CD4-positive, alpha-beta T cell treated with Interleukin-2 at 100 ng/mL for 4 hours (primary cell): Measurements from ENCODE around the gene ACAA1.

ENCODE experiments used
- DNase-seq: peaks from one replicate; pipeline ENCODE4 v3.0.0-alpha.2; 2020; ENCODE audit warnings: low spot score

ACAA1 gene

DNA sequence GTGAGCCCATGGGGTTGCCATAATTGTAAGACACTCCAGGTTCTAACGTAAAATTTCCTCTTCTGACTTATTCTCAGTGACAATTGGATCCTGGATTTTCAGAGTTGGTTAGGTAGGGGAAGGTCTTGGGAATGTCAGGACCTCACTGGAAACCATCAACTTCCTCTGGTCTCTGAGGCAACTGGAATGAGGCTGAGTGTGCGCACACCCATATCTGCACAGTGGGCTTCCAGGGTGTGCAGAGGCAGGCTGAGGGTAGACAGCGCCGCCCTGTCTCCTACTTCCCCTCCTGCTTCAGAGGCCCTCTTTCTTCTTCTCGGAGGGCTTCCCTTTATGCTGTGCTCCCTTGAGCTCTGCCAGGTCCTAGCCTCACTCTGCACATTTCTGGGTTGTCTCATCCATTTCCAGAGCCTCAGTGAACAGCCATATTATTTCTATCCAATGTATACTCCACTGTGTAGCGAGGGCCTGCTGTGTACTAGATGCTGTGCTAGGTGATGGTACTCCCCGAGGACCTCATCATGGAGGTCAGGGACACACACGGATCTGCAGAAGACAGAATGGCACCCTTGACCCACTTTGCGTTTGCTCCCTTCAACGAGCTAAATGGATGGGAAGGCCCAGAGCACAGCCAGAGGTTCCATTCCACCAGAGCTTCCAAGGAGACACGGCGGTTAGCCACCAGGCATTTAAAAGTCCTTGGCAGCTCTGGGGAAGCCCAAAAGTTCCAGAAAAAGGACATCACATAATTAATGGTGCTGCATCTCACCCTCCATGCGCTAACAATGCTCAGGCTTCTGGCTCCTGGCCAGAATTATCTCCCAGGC is 18.3 kb downstream of the ACAA1 start:
- no peak for DNase-seq

DNA sequence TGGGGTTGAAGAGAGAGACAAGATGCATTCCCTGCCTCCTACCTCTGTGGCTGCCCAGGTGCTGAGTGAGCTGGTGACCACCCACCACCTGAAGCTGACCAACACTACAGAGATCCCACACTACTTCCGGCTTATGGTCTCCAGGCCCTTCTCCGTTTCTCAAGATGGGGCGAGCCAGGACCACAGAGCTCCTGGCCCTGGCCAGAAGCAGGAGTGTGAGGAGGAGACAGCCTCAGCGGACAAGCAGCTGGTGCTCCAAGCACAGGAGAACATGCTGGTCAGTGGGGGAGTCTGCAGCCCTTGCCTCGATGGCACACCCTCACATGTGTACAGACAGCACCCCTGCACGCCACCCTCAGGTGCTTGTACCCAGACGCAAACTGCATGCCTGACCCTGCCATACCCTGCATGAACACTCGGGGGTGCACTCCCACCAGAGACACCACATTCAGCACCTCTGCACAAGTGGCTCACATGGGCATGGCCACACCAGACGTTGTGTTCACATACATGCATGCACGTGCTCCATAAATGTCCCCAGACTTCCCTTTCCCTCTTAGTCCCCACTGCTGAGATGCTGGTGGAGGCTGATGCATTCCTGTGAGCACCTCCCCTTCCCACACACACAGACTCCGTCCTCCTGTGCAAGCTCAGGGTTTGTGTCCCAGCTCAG is 19.0 kb downstream of the ACAA1 start:
- DNase-seq = peak; percentile 77

DNA sequence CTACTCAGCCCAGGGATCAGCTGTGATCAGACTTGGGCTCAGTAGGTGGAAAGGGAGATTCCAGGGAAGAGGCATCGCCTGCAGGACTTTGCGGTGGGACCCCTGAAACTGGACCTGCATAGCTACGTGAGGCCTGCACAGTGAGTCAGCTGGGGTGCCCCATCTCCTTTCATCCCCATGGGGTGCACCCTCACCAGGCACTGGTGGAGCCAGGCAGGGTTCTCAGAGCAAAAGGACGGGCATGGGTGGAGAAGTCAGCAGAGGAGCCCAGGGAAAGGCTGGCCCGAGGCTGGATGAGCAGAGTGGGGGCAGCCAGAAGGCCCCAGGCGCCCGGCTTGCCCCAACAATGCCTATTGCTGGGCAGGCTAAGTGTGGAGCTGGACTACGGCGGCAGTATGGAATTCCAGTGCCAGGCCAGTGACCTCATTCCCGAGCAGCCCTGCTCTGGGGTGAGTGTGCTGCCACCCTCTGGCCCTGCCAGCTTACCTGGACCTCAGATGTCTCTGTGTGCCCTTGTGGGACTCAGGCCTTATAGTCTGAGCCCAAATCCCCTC is 19.7 kb downstream of the ACAA1 start:
- no peak for DNase-seq

DNA sequence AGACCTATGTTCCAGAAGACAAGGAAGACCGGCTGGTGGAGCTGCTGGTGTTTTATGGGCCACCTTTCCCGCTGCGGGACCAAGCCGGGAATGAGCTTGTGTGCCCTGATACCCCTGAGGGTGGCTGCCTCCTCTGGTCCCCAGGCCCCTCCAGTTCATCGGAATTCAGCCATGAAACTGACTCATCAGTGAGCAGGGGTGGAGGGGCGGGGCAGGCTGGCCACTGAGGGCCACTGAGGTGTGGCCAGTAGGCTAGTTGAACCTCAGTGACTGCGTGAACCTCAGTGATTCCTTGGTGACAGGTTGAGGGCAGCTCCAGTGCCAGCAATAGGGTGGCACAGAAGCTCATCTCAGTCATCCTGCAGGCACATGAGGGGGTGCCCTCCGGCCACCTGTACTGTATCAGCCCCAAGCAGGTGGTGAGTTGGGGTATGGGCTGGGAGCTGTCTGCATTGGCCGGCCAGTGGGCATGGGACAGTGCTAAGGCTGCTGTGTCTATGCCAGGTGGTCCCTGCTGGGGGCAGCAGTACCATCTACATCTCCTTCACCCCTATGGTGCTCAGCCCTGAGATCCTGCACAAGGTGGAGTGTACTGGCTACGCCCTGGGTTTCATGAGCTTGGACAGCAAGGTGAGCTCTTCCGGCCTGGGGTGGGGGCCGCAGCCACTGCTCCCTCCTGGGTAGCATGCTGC is 20.3 kb downstream of the ACAA1 start:
- DNase-seq = no peak

- DNase-seq = no peak
Measured at GRCh38 chr3:38115645-38116427, 21.1 kb downstream of the ACAA1 start.

DNA sequence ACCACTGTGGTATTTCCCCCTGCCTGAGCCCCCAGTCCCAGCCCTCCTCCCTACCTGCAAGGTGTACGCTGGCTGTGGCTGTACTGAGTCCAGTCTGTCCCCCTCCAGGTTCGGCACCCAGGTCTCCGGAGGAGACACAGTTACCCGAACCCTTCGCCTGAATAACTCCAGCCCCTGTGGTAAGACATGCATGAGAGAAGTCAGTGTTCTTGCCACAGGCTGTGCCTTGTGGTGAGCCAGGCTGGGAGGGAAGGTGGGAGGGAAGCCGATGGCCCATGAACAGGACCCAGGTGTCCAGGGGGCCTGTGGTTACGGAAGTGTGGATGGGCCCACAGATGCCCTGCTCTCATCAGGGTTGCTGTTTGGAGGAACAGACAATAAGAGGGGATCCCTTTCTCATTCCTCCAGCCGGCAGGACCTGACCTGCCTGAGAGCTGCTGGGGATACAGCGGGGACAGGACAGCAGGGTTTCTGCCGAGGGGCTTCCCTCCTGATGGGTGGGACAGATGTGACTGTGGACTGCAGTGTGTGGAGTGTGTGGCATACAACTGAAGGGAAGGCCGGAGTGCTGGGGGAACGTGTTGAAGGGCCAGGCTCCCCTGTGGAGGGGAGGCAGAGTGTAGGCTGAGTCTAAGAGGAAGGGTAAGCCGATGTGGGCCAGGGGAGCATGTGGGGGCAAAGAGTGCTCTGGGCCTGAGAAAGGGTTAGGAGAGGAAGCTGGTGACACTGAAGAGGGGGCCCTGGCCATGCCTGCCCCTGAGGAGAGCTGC is 21.9 kb downstream of the ACAA1 start:
- DNase-seq = no peak

DNA sequence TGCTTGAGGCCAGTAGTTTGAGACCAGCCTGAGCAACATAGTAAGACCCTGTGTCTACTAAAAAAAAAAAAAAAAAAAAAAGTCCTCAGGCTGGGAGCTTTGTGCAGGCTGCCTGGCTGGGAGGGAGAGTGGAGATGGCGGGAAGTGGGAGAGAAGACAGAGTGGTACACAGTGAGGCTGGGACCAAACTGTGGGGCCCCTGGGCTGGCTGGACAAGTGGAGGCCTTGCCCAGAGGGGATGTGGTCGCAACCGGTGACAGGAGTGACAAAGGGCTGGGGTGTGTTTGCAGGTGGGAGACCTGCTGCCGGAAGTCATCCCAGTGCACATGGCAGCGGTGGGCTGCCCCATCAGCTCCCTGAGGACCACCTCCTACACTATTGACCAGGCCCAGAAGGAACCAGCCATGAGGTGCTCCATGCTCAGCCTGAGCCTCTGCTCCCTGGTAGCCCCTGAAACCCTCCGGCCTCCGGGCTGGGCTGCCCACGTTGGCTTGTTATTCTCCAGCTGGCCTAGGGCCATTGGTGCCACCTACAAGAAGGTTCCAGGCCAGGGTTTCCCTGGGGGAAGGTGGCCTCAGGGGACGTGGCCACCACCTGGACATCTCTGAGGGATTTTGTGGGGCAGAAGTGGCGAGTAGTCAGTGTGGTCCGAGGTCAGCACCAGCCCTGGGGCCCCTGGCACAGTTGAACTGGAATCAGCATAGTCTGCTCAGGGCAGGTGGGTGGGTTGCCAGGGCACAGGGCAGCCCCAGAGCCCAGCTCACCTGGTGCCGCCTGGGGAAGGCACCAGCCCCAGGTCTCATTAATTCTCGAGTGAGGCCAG is 22.7 kb downstream of the ACAA1 start:
- no peak for DNase-seq

- no peak for DNase-seq
Measured at GRCh38 chr3:38112378-38112761, 24.6 kb downstream of the ACAA1 start.

- no peak for DNase-seq
Measured at GRCh38 chr3:38111696-38112377, 25.1 kb downstream of the ACAA1 start.

DNA sequence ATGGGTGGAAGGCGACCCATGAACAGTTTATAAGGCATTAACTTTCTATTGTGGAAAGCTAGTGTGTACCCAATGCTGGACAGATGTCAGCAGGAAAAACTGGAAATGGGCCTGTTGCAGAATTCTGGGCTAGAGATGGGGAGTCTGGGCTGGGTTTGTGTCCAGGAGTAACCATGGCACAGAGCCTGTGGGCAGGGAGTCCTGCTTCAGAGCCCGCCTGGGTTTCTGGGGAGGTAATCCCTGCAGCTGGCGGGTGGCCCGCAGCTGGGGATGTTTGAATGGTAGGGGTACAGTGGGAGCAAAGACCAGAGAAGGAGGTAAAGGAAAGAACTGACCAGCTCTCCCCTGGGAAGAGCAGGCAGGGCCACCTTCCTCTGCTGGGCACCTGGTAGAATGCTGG is 25.7 kb downstream of the ACAA1 start:
- no peak for DNase-seq

- no peak for DNase-seq
Measured at GRCh38 chr3:38110314-38111050, 26.4 kb downstream of the ACAA1 start.

DNA sequence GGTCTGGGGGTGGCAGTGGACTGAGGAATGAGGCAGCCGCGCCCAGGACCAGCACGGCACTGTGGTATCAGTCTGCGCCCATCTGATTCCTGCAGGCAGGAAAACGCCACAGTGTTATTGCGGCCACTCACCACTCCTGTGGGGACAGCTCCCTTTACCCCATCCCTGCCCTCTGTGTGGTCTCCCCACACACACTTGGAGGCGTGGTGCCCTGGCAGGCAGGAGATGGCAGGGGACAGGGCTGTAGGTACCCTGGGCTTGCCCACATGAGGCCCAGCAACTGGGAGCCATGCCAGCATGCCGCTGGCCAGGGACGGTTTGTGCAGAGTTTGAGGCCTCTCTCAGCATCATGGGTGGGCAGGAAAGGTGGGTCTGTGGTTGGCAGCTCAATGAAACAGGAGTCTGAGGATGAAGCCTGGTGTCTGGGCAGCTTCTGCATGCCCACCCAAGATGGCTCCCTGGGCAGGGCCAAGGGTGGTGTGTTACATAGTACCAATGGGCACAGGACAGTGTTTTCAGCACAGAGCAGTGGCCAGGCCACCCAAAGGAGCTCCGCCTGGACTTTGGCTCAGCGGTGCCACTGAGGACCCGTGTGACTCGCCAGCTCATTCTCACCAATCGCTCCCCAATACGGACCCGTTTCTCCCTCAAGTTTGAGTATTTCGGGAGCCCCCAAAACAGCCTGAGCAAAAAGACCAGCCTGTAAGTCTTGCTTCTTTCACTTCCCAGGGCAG is 27.2 kb downstream of the ACAA1 start:
- no peak for DNase-seq

- DNase-seq = no peak
Measured at GRCh38 chr3:38108649-38109579, 28.0 kb downstream of the ACAA1 start.

DNA sequence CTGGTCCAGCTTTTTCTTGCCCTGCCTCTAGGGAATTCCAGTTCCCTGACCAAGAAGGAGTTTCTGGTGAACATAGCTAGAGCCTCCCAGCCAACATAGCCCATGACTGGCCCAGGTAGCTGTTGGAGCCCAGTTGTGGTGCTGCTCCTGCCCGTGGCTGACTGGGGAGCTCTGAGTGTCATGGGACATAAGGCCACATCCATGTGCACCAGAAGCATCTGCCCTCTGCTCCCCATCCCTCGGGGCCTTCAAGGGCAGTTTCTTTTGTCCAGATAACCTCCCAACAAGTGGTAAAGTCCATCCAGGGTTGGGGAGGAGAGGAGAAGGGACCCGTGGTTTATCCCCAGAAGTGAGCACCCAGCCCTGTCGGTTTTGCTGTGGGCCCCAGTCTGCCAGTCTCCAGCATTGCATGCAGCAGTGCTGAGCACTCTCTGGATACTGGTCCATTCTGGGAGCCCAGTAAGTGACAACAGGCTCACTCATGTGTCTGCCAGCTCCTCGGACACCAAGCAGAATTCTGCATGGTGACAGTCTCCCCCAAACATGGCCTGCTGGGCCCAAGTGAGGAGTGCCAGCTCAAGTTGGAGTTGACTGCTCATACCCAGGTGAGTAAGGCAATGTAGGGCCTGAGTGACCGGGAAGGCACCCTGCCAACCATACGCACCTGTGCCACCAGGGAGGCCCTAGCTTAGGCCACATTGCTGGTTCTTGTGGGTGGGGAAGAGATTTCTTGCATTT is 28.8 kb downstream of the ACAA1 start:
- no peak for DNase-seq

- DNase-seq = no peak
Measured at GRCh38 chr3:38105525-38105924, 31.4 kb downstream of the ACAA1 start.

DNA sequence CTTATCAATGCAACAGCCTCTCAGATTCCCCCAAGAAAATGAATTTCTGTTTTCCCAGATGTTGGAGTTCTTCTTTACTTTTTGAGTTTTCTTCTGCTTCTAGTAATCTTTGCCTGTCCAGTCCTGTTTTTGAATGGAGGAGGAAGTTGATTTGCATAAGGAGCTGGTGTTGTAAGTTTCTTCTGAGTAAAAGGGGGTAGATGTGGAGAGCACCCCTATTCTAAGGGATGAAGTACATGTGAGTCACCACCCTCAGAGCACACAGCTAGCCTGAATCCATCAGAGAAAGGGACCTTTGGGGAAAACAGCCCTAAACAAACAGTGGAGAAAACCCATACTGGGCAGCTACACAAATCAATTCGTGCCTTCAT is 34.5 kb downstream of the ACAA1 start:
- DNase-seq = no peak
